Hypothalamus (tissue), 51 donors: ENCODE results near the gene KIF13A.
"Not testable (repeated sequence)": the region's sequence is repeated elsewhere in the genome, so short reads cannot be mapped to it uniquely, and the experiment has no call there.

ENCODE experiments used
- DNase-seq, 51 donors: peaks; one replicate each; lab custom pipeline; 2025; lab: John Stamatoyannopoulos, UW

The KIF13A gene

GRCh38 chr6:17935188-17936149 is 52.0 kb downstream of the KIF13A start:
- no peak for DNase-seq

DNA sequence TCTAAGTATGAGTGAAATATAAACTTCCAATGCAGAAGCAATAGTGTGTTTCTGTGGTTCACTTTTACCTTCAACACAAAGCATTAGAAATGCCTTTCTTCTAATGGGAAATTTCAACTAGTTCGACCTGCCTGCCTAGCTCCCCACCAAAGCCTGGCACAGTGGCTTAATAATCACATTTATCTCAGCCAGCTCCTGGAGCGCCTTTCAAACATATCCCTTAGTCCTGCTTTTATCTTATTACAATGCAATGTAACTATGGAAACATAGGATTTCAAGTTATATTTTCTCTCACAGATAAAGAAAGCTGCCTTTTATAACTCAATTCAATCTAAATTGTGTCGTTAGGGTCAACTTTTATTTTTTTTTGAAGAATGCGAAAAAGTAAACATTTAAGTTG is 53.7 kb downstream of the KIF13A start:
- no peak for DNase-seq

DNA sequence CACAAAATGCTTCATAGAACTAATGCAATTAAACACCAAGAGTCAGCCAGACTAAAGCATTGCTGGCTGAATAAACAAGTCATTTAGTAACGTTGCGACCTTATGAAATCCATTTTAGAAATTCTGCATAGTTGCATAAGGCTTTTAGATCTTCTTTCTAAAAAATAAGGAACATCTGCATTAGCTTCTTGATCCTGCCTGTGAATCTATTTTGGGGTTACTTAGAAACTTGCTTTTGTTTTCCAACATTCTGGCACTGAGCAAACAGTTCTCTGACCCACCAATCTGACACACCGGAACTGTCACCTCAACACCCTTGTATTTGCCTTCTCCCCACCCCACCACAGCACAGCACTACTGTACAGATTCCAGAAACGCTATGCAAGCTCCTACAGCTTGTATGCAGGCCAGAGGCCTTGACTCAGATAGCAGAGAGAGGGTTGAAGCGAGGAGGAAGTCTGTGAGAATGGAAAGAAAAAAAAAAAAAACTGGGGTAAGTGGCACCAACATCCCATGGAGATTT is 55.0 kb downstream of the KIF13A start:
- DNase-seq: peak in 1 of 51 donors; percentile 5

DNA sequence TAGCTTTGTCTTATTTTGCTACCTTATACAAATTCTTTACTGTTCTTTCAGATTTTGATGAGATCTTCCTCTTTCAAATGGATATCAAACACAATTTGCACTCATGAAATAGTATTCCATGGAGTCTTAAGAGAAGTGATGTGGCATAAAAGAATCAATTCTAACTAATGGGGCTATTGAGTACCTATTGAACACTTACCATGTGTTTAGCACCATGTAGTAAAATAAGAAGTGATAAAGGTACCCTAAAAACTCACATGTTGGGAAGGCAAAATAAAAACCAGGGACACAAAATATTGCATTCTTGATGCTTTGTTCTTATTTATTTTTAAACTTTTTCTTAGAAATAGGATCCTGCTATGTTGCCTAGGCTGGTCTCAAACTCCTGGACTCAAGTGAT is 56.2 kb downstream of the KIF13A start:
- DNase-seq: no peak

- DNase-seq: no peak
Measured at GRCh38 chr6:17930321-17930993, 57.0 kb downstream of the KIF13A start.

GRCh38 chr6:17928514-17929430 is 58.7 kb downstream of the KIF13A start:
- DNase-seq: no peak

DNA sequence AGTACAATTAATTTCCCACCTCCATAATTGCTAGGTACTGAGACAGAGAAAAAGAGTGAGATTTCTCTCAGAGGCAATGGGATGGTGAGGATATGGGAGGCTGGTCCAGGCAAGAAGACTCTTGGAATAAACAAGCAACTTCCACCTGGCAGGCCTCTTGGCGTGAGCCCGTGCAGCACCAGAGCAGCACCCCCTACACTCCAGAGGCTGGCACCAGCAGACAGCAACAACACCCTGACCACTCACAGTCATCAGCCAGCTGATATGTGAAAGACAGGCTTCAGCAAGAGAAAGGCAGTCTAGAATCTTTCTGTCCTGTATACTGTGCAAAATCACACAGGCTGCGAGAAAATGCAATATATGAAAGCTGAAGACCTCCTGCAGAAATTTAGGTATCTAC is 59.7 kb downstream of the KIF13A start:
- DNase-seq: peak in 8 of 51 donors; percentile 6 to 31 (median 15)

- no peak for DNase-seq
Measured at GRCh38 chr6:17923401-17923863, 64.0 kb downstream of the KIF13A start.

GRCh38 chr6:17921454-17921853 is 66.0 kb downstream of the KIF13A start:
- DNase-seq: no peak

DNA sequence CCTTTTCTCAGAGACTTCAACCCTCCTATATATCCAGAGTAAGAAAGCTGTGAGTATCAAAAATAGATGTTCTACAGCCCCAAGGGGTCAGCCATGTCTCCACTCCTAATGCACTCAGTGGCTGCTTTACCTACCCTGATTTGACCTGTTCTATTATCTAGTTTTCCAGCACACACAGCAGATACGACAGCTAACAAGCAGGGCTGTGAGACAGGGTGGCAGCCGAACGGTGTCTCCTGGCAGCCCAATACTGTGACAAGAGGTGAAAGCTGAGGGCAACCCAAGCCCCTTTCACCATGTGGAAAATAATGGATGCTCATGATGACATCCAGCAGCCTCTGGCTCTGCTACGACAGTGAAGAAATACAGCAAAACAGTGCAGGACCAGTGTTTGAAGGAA is 67.9 kb downstream of the KIF13A start:
- DNase-seq: no peak

DNA sequence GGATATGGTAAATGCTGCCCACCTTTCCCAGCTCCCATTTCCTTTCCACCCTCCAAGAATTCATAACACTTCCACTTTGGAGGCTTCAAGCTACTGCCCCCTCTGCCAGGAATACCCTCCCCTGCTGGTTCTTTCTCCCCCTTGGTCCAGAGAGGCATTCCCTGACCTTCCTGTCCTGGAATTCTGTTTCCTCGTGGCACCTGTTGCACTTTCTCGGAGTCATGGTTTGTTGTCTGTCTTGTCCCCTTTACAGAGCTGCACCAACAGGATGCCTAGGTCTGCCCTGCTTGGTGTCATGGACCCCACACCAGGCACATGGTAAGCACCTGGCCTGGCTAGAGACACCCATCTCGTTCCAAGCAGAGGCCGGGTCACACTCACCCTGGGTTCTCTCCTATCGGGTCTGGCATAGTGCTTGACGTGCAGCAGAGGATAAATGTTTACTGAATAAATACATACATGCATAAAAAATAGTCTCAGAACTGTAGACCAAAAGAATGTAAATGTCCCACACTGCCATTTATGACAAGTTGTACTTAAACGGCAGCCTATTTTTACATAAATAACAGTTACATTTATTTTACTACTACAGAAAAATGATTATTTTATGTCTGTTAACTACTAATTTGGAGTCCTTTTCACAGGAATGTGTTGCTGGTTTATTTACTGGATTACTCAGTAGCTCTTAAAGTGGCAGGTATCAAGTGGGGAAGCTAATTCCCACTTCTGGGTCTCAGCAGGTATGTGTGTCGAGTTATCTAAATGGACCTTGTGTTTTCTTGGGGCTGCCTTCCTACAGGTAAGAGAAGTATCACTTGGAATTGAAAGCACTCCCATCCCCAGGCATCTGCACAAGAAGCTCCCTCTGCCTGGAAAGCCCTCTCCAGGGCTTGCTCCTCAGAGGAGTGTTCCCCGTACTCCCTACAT is 69.3 kb downstream of the KIF13A start:
- DNase-seq: no peak

- DNase-seq: no peak
Measured at GRCh38 chr6:17914651-17915050, 72.8 kb downstream of the KIF13A start.

- no peak for DNase-seq
Measured at GRCh38 chr6:17912521-17912920, 74.9 kb downstream of the KIF13A start.

DNA sequence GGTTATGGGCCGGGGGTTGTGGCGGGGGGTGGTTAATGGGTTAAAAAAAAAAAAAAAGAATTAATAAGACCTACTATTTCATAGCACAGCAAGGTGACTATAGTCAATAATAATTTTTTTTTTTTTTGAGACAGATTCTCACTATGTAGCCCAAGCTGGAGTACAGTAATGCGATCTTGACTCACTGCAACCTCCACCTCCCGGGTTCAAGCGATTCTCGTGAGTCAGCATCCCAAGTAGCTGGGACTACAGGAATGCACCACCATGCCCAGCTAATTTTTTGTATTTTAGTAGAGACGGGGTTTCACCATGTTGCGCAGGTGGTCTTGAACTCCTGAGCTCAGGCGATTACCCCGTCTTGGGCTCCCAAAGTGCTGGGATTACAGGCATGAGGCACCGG is 75.8 kb downstream of the KIF13A start:
- not testable (repeated sequence) for DNase-seq

GRCh38 chr6:17910189-17910588 is 77.2 kb downstream of the KIF13A start:
- DNase-seq: no peak

GRCh38 chr6:17908831-17909230 is 78.6 kb downstream of the KIF13A start:
- no peak for DNase-seq

- peak in 13 of 51 donors; percentile 11 to 59 (median 18) for DNase-seq
Measured at GRCh38 chr6:17907406-17908229, 79.8 kb downstream of the KIF13A start.
